HG02884 (cell line): ENCODE results near the gene SMYD3.

Experiments
- ATAC-seq: cut with Tn5 transposase; IDR thresholded peaks from one replicate; pipeline ENCODE4 v1.9.1; 2021; ENCODE audit warnings: mild to moderate bottlenecking, moderate library complexity; ENCODE audit not compliant: unreplicated experiment

SMYD3 gene

GRCh38 chr1:246001142-246001836 lies 505.8 kb downstream of the SMYD3 start:
- ATAC-seq = no peak

GRCh38 chr1:246000638-246001015 lies 506.5 kb downstream of the SMYD3 start:
- no peak for ATAC-seq

GRCh38 chr1:245999697-246000637 lies 507.1 kb downstream of the SMYD3 start:
- ATAC-seq = peak; percentile 75

- ATAC-seq = no peak
These were observed 509.4 kb downstream of the SMYD3 start for GRCh38 chr1:245997471-245998258.

GRCh38 chr1:245996811-245997210 lies 510.3 kb downstream of the SMYD3 start:
- no peak for ATAC-seq

GRCh38 chr1:245995474-245995873 lies 511.6 kb downstream of the SMYD3 start:
- no peak for ATAC-seq

GRCh38 chr1:245991266-245991665 lies 515.8 kb downstream of the SMYD3 start:
- ATAC-seq = no peak

GRCh38 chr1:245990315-245991022 lies 516.6 kb downstream of the SMYD3 start:
- peak; percentile 48 for ATAC-seq

- no peak for ATAC-seq
These were observed 518.5 kb downstream of the SMYD3 start for GRCh38 chr1:245988393-245989078.

- no peak for ATAC-seq
These were observed 519.1 kb downstream of the SMYD3 start for GRCh38 chr1:245987997-245988392.

- no peak for ATAC-seq
These were observed 519.5 kb downstream of the SMYD3 start for GRCh38 chr1:245987577-245987976.

GRCh38 chr1:245987219-245987545 lies 519.9 kb downstream of the SMYD3 start:
- ATAC-seq = no peak

- no peak for ATAC-seq
These were observed 520.5 kb downstream of the SMYD3 start for GRCh38 chr1:245986404-245987218.

GRCh38 chr1:245984390-245985155 lies 522.5 kb downstream of the SMYD3 start:
- ATAC-seq = no peak

- ATAC-seq = no peak
These were observed 523.6 kb downstream of the SMYD3 start for GRCh38 chr1:245983294-245983967.

GRCh38 chr1:245979589-245979988 lies 527.5 kb downstream of the SMYD3 start:
- no peak for ATAC-seq

GRCh38 chr1:245978915-245979314 lies 528.2 kb downstream of the SMYD3 start:
- no peak for ATAC-seq

GRCh38 chr1:245972476-245972875 lies 534.6 kb downstream of the SMYD3 start:
- ATAC-seq = no peak
